GM18868 (cell line): Measurements from ENCODE around the gene COL11A1.
"Not testable (repeated sequence)": the region's sequence is repeated elsewhere in the genome, so short reads cannot be mapped to it uniquely, and the experiment has no call there.

Experiments used
- ATAC-seq: cut with Tn5 transposase; IDR thresholded peaks from one replicate; pipeline ENCODE4 v1.9.1; 2021; ENCODE audit warnings: mild to moderate bottlenecking, moderate library complexity; ENCODE audit not compliant: unreplicated experiment

The COL11A1 gene

DNA sequence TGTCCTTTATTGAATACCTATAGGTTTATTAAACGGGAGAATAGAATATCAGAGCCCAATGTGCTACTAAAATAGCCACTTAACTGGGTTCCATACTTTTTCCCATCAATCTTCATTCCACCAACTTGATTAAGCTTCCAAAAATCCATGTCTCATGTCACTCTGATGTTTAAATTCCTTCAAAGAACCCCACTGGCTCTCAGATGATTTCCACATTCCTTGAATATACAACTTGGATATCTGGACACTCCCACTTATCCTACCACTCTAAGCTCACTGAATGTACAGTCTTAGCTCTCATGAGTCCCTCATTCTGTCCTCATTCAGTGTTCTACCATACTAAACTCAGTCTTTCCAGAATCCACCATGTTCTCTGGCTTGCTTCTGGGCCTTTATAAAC lies 21.1 kb downstream of the COL11A1 start:
- no peak for ATAC-seq

DNA sequence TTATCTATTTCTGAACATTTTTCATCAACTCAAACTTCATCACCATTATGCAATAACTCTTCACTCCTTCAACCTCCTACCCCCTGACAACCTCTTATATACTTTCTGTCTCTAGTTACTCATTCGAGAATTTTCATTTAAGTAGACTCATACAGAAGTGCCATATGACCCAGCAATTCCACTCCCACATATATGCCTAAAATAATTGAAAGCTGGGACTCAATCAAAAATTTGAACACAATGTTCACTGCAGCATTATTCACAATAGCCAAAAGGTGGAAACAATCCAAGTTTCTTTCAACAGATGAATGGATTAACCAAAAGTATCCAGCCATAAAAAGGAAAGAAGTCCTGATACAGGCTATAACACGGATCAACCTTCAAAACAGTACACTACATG lies 24.1 kb downstream of the COL11A1 start:
- ATAC-seq, result no peak

GRCh38 chr1:103075316-103076000 lies 32.9 kb downstream of the COL11A1 start:
- no peak for ATAC-seq

DNA sequence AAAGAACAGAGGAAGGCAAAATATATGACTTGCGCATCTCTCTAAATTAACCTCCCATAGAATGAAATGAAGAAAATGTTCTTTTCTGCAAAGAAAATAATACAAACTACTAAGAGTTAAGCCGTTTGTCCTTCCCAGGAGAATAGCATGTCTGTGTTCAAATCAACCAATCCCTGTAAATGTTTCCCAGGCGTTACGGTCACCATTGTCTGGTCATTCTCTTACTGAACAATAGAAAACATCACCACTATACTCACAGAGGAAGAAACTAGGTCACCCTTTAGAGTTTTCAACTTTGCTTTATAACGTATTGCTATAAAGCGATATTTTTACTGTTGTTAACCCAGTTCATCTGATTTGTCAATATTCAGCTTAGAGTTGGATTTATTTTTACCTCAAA lies 34.1 kb downstream of the COL11A1 start:
- ATAC-seq, result no peak

DNA sequence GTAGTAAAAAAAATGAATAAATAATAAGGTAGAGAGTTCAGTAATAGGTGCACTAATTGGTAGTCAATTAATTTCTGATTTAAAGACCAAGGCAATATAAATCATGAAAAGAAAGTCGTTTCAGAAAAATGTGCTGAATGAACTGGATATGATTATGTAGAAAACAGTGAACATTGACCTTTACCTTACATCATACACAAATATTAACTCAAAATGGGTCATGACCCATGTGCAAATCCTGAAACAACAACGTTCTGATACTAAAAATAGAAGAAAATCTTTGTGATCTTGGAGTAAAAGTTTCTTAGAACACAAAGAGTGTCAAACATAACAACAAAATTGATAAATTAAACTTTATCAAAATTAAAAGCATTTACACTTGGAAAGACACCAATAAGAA lies 39.1 kb downstream of the COL11A1 start:
- no peak for ATAC-seq

GRCh38 chr1:103063921-103064320 lies 44.4 kb downstream of the COL11A1 start:
- ATAC-seq, result no peak

DNA sequence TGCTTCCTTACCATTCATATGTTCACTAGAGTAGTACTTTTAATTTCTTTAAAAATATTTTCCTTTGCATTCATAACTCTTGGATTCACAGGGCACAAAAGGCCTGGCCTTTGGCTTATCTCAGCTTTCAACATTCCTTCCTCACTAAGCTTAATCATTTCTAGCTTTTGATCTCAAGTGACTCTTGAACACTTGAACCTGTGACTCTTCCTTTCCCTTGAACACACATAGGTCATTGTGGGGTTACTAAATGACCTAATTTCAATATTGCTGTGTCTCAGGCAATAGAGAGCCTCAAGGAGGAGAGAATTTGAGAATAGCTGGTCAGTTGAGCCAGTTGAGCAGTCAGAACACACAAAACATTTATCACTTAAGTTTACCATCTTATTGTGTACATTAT lies 49.9 kb downstream of the COL11A1 start:
- no peak for ATAC-seq

DNA sequence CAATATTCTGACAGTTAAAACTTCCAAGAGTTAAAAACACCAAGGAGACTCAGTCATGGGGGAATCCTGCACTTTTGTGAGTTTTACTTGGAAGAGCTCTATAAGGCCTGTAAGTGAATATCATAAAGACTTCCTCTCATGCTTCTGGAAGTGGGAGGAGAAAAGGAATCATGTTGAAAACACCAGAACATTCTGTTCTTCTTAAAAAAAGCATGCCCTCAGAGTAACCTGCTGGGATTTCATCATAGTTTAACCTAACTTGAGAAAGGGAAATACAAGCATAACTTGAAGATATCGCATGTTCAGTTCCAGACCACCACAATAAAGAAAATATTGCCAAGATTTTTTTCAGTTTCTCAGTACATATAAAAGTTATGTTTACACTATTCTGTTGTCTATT lies 51.9 kb downstream of the COL11A1 start:
- no peak for ATAC-seq

DNA sequence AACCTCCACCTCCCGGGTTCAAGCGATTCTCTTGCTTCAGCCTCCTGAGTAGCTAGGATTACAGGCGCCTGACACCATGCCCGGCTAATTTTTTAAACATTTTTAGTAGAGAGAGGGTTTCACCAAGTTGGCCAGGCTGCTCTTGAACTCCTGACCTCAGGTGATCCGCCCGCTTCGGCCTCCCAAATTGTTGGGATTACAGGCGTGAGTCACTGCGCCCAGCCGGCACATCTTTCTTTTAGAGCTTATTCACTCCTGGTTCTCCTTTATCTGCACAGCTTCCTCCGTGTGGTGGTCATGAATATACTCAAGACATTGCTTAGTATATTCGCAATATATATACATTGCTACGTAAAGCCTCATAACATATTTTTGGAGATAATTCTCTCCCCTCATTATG lies 80.2 kb downstream of the COL11A1 start:
- not testable (repeated sequence) for ATAC-seq

- ATAC-seq, result no peak
Measured at GRCh38 chr1:103025858-103026409, 82.4 kb downstream of the COL11A1 start.

DNA sequence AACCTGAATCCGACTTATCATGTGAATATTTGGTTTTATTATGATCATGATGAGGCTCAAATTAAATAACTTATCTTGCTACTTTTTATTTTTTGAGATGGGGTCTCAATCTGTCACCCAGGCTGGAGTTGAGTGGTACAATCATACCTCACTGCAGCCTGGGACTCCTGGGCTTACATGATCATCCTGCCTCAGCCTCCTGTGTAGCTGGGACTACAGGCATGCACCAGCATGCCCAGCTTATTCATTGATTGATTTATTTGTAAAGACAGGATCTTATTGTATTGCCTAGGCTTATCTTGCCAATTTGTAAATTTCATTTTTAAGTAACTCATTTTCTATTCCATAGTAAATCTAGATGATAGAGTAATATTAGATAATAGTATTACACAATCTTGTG lies 84.3 kb downstream of the COL11A1 start:
- ATAC-seq, result no peak

- no peak for ATAC-seq
Measured at GRCh38 chr1:103002005-103002404, 106.3 kb downstream of the COL11A1 start.

DNA sequence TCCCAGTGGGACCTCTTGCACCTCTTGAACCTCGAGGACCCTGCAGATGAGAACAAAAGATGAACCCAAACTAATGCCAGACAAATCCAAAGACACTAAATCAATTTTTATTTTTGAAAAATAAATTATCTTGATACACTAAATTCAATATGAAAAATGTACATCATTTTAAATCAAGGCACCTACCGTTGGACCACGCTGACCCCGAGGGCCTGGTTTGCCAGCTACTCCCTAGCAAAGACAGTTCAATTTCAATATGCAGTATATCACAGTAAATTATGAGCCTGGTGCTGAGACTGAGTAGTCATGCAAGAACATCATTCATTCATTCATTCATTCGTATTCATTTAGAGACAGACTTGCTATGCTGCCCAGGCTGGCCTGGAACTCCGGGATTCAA lies 129.4 kb downstream of the COL11A1 start:
- ATAC-seq, result no peak

DNA sequence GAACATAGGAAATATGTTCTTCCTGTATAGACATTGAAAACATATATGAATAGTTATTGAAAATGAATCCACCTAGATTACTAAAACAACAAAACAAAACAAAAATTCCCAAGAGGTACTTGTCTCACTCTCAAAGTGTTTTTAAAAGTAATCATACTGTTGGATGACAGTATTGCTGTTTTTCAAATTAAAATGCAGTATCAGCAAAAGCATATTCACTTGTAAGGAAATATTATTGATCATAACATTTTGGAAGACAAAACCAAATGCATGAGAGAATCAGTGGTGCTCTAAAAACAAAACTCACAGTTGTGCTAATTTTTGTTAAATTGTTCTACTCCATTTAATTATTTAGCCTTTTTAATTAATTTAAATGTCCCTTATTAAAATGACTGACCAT lies 131.0 kb downstream of the COL11A1 start:
- ATAC-seq, result no peak

GRCh38 chr1:102970496-102971078 lies 137.7 kb downstream of the COL11A1 start:
- ATAC-seq, result peak; percentile 75

DNA sequence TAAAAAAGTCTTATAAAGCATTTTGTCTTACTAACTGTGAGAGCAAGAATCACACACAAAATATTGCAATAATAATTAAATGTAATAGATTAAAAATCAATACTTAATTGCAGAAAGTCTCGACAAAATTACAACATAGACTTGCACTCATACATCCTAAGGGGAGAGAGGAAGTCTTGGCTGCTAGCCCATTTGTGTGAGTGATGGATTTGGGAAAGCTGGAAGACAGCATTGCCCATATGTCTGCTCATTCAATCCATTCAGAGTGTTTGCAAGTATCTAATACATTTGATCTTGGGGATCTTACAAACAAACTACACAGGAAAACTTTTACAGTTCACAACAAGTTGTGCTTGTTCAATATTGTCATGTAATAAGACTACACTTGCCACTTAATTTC lies 140.5 kb downstream of the COL11A1 start:
- ATAC-seq, result no peak

- ATAC-seq, result no peak
Measured at GRCh38 chr1:102961549-102961948, 146.8 kb downstream of the COL11A1 start.

GRCh38 chr1:102954576-102954975 lies 153.7 kb downstream of the COL11A1 start:
- no peak for ATAC-seq

GRCh38 chr1:102952400-102952799 lies 155.9 kb downstream of the COL11A1 start:
- no peak for ATAC-seq

DNA sequence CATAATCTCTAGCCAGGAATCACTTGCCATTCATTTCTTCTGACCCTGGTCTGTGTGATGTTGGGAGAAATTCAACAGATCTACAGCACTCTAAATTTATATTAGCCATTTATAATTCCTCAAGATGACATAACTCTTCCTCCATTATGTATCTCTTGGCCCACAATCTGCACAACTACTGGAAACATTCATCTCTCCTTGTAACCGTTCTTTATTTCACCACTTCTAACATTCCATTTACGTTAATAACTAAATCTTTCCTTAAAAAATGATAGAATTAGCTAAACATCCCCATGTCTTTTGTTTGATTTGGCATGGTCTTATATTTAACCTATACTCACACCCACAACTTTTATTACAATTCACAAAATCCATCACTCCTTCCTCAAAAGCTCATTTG lies 166.0 kb downstream of the COL11A1 start:
- ATAC-seq, result no peak

DNA sequence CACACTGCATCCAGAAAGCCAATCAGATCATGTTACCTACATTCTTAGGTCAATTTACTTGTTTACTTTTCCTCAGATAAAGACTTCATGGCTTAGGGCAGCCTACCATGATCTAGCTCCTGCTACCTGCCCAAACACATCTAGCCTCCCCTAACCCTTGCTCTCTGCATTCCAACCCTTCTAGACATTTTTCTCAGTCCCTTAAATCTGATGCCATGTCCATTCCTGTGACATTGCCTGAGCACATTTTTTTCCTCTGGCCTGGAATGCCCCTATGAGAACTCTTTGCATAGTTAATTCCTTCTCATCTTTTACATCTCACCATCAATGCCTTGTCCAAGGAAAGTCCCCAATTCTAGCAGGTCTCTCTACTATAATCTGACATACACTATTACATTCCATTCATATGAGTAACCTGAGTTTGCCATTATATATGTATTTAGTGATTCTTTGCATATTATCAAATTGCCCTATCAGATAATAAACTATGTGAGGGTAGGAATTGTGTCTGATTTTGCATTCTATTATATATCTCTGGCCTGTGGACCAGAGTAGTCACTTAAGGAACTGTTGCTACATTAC lies 166.9 kb downstream of the COL11A1 start:
- no peak for ATAC-seq

DNA sequence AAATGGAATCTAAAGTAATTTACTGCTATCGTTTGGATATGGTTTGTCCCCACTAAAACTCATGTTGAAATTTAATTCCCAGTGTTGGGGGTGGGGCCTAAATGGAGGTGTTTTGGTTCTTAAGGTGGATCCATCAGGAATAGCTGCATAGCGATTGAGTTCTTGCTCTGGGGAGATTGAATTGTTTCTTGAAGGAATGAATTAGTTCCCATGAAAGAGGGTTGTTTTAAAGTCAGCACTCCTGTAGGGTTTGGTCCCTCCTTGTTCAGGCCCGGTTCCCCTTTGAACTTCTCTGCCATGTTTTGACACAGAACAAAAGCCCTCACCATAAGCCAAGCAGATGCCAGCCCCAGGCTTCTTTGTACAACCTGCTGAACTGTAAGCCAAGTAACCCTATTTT lies 170.9 kb downstream of the COL11A1 start:
- no peak for ATAC-seq
